ENCODE measurements around the gene PROS1.

DNA sequence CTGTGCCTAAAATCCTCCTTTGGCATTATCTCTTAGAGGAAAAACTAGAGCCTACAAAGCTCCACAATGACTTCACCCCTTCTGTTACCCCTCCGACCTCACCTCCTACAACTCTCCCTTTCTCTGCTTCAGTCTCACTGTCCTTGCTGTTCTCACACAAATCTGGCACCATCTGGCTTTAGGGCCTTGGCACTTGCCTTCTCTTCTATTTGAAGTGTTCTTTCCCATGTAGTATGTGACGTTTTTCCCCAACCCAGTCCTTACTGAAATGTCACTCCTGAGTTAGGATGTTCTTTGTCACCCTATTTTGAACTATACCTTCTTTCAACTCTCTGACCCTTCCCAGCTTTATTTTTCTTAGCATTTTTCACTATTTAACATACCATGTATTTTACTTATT, 46.0 kb upstream of the PROS1 start:
- TF ChIP-seq SIN3A (IDR thresholded peaks at IDR 0.05; ENCODE audit: borderline replicate concordance, insufficient read depth, low read length) = no peak
- TF ChIP-seq POLR2AphosphoS5 (IDR thresholded peaks at IDR 0.05; ENCODE audit: low read depth, low read length) = no peak
- TF ChIP-seq TAF1 (IDR thresholded peaks at IDR 0.05; ENCODE audit: borderline replicate concordance, insufficient read depth, low read length) = no peak
- TF ChIP-seq, protein P1, sequence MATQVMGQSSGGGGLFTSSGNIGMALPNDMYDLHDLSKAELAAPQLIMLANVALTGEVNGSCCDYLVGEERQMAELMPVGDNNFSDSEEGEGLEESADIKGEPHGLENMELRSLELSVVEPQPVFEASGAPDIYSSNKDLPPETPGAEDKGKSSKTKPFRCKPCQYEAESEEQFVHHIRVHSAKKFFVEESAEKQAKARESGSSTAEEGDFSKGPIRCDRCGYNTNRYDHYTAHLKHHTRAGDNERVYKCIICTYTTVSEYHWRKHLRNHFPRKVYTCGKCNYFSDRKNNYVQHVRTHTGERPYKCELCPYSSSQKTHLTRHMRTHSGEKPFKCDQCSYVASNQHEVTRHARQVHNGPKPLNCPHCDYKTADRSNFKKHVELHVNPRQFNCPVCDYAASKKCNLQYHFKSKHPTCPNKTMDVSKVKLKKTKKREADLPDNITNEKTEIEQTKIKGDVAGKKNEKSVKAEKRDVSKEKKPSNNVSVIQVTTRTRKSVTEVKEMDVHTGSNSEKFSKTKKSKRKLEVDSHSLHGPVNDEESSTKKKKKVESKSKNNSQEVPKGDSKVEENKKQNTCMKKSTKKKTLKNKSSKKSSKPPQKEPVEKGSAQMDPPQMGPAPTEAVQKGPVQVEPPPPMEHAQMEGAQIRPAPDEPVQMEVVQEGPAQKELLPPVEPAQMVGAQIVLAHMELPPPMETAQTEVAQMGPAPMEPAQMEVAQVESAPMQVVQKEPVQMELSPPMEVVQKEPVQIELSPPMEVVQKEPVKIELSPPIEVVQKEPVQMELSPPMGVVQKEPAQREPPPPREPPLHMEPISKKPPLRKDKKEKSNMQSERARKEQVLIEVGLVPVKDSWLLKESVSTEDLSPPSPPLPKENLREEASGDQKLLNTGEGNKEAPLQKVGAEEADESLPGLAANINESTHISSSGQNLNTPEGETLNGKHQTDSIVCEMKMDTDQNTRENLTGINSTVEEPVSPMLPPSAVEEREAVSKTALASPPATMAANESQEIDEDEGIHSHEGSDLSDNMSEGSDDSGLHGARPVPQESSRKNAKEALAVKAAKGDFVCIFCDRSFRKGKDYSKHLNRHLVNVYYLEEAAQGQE (IDR thresholded peaks at IDR 0.05; ENCODE audit: insufficient read depth in 1 of 2, low read depth in 2 of 2, low read length in 2 of 2) = no peak
- no peak for TF ChIP-seq FOXP2 (optimal IDR thresholded peaks at IDR 0.05; ENCODE audit: borderline replicate concordance, extremely low read depth, extremely low read length, insufficient read depth)
